T-cell (primary cell): Measurements from ENCODE around the gene DUSP22. TPM values are rescaled to one million over a fixed set of nuclear protein-coding genes. Genes with fewer than 3 reads are reported as not detected.
A peak's percentile ranks its signal among the peaks of the same experiment; 100 is the strongest.
"Not testable (repeated sequence)": the region's sequence is repeated elsewhere in the genome, so short reads cannot be mapped to it uniquely, and the experiment has no call there.

Experiments
- ATAC-seq, 4 experiments: fragments of 200-7000 bp in 3 of 4; fragments of 150-1000 bp in 1 of 4; cut with Tn5 transposase; replicated peaks in 1 of 4; 1 replicate in 3 of 4; 2 replicates in 1 of 4; pipeline ENCODE4 v1.10.0; 2021; ENCODE audit warnings: moderate library complexity in 3 of 4, mild to moderate bottlenecking in 2 of 4, moderate number of reproducible peaks in 1 of 4
- CTCF ChIA-PET, 2 donors: fragments of 300-600 bp; sonication (Branson Sonifier 250); formaldehyde crosslinking; loops; one replicate each; lab custom pipeline; 2022; ENCODE audit warnings: antibody characterized with exemption in 2 of 2; lab: Charles Lee
- POLR2A ChIA-PET, 2 donors: fragments of 300-600 bp; sonication (Branson Sonifier 250); formaldehyde crosslinking; loops; one replicate each; lab custom pipeline; 2022; ENCODE audit warnings: antibody characterized with exemption in 2 of 2; lab: Charles Lee
- DNase-seq, 35 experiments: peaks; one replicate each; pipeline versions ENCODE4 v3.0.0 to v3.0.0-alpha.2; 2013 to 2023
- H3K27ac ChIP-seq: one replicate; pipeline ENCODE4 v1.5.1; 2013; ENCODE audit warnings: low read length
- H3K27me3 ChIP-seq, 2 experiments: replicated peaks in 1 of 2; 1 replicate in 1 of 2; 2 replicates in 1 of 2; pipeline versions ENCODE4 v1.6.1 to v1.7.0; 2013; ENCODE audit warnings: low read length in 1 of 2, mixed read lengths in 1 of 2; ENCODE audit not compliant: control insufficient read depth in 2 of 2, insufficient read depth in 2 of 2; ENCODE audit errors: extremely low read depth in 1 of 2
- H3K36me3 ChIP-seq, 2 donors: 1 replicate in 1 of 2; 2 replicates in 1 of 2; pipeline versions ENCODE4 v1.6.1 to v1.7.0; 2013; ENCODE audit warnings: low read length in 1 of 2; ENCODE audit not compliant: control insufficient read depth in 2 of 2, insufficient read depth in 1 of 2; ENCODE audit errors: extremely low read depth in 1 of 2
- H3K4me1 ChIP-seq, 2 experiments: 1 replicate in 1 of 2; 2 replicates in 1 of 2; pipeline versions ENCODE4 v1.6.1 to v1.7.0; 2013; ENCODE audit warnings: low read length in 2 of 2, mixed read lengths in 1 of 2; ENCODE audit not compliant: insufficient read depth in 2 of 2, control insufficient read depth in 1 of 2; ENCODE audit errors: extremely low read depth in 1 of 2
- H3K4me3 ChIP-seq, 2 donors: 1 replicate in 1 of 2; 2 replicates in 1 of 2; pipeline versions ENCODE4 v1.5.1 to v1.7.0; 2013; ENCODE audit warnings: mild to moderate bottlenecking in 2 of 2, low read length in 1 of 2, moderate library complexity in 1 of 2; ENCODE audit not compliant: control insufficient read depth in 1 of 2; ENCODE audit errors: extremely low read depth in 1 of 2
- H3K9me3 ChIP-seq: 2 replicates; pipeline ENCODE4 v1.7.0; 2013
- H3K27ac Mint-ChIP-seq, 2 donors: one replicate each; pipeline ENCODE4 v1.8.0; 2020 to 2021; ENCODE audit warnings: mild to moderate bottlenecking in 2 of 2, mixed read lengths in 2 of 2
- H3K27me3 Mint-ChIP-seq, 2 donors: one replicate each; pipeline ENCODE4 v1.8.0; 2021 to 2022; ENCODE audit warnings: mixed read lengths in 2 of 2
- H3K36me3 Mint-ChIP-seq: one replicate; pipeline ENCODE4 v1.8.0; 2021; ENCODE audit warnings: mixed read lengths
- H3K4me1 Mint-ChIP-seq, 3 donors: one replicate each; pipeline ENCODE4 v1.8.0; 2020 to 2022; ENCODE audit warnings: mixed read lengths in 3 of 3, mild to moderate bottlenecking in 1 of 3
- H3K4me3 Mint-ChIP-seq, 3 donors: one replicate each; pipeline ENCODE4 v1.8.0; 2020 to 2022; ENCODE audit warnings: mild to moderate bottlenecking in 3 of 3, mixed read lengths in 3 of 3, moderate library complexity in 3 of 3
- H3K9me3 Mint-ChIP-seq, 3 donors: one replicate each; pipeline ENCODE4 v1.8.0; 2020 to 2022; ENCODE audit warnings: mixed read lengths in 3 of 3
- WGBS: methylation state at CpG from one replicate; pipeline ENCODE4 v1.1.5; 2013; ENCODE audit warnings: missing lambda C conversion rate; ENCODE audit not compliant: insufficient coverage; 5-methylcytosine and 5-hydroxymethylcytosine counted together
- total RNA-seq, 35 experiments: library from RNA in 6 of 35; stranded (reverse) in 6 of 35; fragments of 120-200 nt in 1 of 35; gene quantifications; one replicate each; pipeline versions ENCODE4 v1.2.1 to v1.2.4 and lab custom pipeline; 2013 to 2026

The DUSP22 gene
- total RNA-seq, 5 donors from 2014 or later (not counting 1 experiment from before 2014, with no cell fraction given) = 32.0 to 52.4 (median 42.1) TPM

GRCh38 chr6:282867-283416 lies 9.3 kb upstream of the DUSP22 start:
- Mint-ChIP-seq H3K9me3 (no peaks in the 10 kb centered on the region), H3K27ac (no peak overlapping the region), H3K4me1 (peaks cover 12 to 25% (median 17%) of the 10 kb centered on the region in 3 donors), H3K4me3 (no peak overlapping the region), H3K36me3 (peaks cover 4% of the 10 kb centered on the region), H3K27me3 (peaks cover 0 to 1% of the 10 kb centered on the region in 2 donors)
- 89% methylated on average over 12 of the region's 14 CpGs for WGBS
- H3K27me3 ChIP-seq = peaks cover 0 to 4% of the 10 kb centered on the region in 2 experiments
- CTCF ChIA-PET = no interaction called here
- no peaks in the 10 kb centered on the region for H3K36me3 ChIP-seq
- ATAC-seq = no peak
- no peak overlapping the region for H3K27ac ChIP-seq
- no peak for DNase-seq
- POLR2A ChIA-PET = no interaction called here
- H3K9me3 ChIP-seq = no peaks in the 10 kb centered on the region
- peaks cover 18 to 30% of the 10 kb centered on the region in 2 experiments for H3K4me1 ChIP-seq
- no peak overlapping the region for H3K4me3 ChIP-seq

DNA sequence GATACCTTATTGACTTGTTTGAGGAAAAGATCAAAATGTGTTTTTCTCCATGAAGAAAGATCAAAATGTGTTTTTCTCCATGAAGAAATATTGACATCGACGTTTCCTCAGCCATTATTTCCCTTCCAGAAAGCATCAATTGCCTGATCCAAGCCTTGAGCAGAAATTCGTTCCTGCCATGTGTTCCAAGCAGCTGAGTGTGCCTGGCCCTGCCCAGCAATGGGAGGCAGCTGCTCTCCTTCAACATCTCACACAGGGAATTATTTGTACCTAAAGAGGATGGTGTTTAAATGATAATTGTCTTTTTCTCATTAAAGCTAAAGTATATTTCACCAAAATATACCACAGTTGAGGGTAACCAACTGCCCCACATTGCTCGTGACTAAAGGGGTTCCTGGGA lies 7.8 kb upstream of the DUSP22 start:
- WGBS = 95% methylated on average over 3 of the region's 4 CpGs
- no peaks in the 10 kb centered on the region for H3K36me3 ChIP-seq
- ChIA-PET POLR2A (no interaction called here), CTCF (no interaction called here)
- H3K9me3 ChIP-seq = no peaks in the 10 kb centered on the region
- H3K27ac Mint-ChIP-seq = no peak overlapping the region
- H3K4me1 ChIP-seq = peaks cover 18 to 30% of the 10 kb centered on the region in 2 experiments
- peaks cover 0 to 1% of the 10 kb centered on the region in 2 donors for H3K27me3 Mint-ChIP-seq
- H3K4me3 ChIP-seq = no peak overlapping the region
- peaks cover 12 to 33% (median 17%) of the 10 kb centered on the region in 3 donors for H3K4me1 Mint-ChIP-seq
- DNase-seq (no peak), ATAC-seq (no peak)
- peaks cover 4% of the 10 kb centered on the region for H3K36me3 Mint-ChIP-seq
- H3K4me3 Mint-ChIP-seq = no peak overlapping the region
- H3K27ac ChIP-seq = no peak overlapping the region
- no peaks in the 10 kb centered on the region for H3K9me3 Mint-ChIP-seq
- H3K27me3 ChIP-seq = peaks cover 0 to 4% of the 10 kb centered on the region in 2 experiments

DNA sequence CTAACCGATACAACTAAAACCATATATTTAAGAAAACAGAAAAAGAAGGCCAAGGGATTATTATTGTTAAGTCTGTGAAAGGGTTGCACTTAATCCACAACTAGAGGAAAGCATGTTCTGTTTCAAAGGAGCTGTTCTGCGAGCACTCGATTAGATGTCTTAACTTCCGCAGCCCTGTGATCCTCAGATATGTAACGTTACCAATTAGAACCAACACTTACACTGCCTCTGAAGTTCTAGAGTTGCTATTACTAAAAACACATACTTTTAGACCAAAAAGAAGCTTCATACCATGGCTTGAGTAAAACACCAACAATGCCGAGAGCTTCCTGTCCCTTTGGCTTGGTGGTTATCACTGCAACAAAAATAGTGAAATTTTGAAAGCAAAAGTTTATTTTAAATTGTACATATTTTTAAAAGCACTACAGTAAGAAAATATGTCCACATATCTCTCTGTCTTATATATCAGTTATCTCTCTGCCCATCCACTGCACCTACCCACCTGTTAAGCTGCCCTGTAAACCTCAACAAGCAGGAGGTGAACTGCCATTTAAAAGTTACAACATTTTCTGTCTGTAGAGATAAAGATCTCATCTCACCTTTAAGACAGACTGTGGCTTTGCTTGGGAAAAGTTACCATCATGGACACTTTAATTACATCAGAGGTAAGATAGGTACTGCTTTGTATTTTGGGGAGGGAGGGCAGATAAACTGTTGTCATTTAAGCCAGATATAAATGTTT lies 7.1 kb upstream of the DUSP22 start:
- H3K27ac Mint-ChIP-seq = peak overlapping the region; percentile 16 to 35
- peaks cover 18 to 30% of the 10 kb centered on the region in 2 experiments for H3K4me1 ChIP-seq
- H3K4me3 Mint-ChIP-seq = peak overlapping the region in 1 of 3 donors; percentile 9
- H3K4me1 Mint-ChIP-seq = peaks cover 13 to 37% (median 17%) of the 10 kb centered on the region in 3 donors
- POLR2A ChIA-PET = interaction anchor here in 1 of 2 donors (0.6 kb wide), 1 partner anchor 62 kb away, joined by 5 read pairs; no protein-coding TSS in a partner anchor
- H3K4me3 ChIP-seq = no peak overlapping the region
- no peaks in the 10 kb centered on the region for H3K36me3 ChIP-seq
- WGBS = 71% methylated on average over 2 of the region's 6 CpGs
- peak in 1 of 35 experiments; percentile 28 for DNase-seq
- peaks cover 0 to 1% of the 10 kb centered on the region in 2 donors for H3K27me3 Mint-ChIP-seq
- H3K27me3 ChIP-seq = peaks cover 0 to 4% of the 10 kb centered on the region in 2 experiments
- no peaks in the 10 kb centered on the region for H3K9me3 ChIP-seq
- H3K9me3 Mint-ChIP-seq = no peaks in the 10 kb centered on the region
- peaks cover 4% of the 10 kb centered on the region for H3K36me3 Mint-ChIP-seq
- no peak overlapping the region for H3K27ac ChIP-seq
- ATAC-seq = peak; percentile 31 to 69 (median 60)
- CTCF ChIA-PET = no interaction called here

DNA sequence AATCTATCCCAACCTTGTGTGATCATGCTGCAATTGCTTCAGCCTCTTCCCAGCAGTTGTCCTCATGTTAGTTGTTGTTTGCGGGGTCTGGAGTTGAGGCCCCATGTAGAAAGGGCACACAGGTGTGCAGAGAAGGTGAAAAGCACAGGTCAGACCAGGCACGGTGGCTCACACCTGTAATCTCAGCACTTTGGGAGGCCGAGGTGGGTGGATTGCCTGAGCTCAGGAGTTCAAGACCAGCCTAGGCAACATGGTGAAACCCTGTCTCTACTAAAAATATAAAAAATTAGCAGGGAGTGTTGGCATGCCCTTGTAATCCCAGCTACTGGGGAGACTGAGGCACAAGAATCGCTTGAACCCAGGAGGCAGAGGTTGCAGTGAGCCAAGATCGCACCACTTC lies 6.4 kb upstream of the DUSP22 start:
- not testable (repeated sequence) for H3K4me3 Mint-ChIP-seq, H3K27ac ChIP-seq, H3K27me3 ChIP-seq, H3K36me3 Mint-ChIP-seq, H3K36me3 ChIP-seq, DNase-seq, H3K9me3 ChIP-seq, ATAC-seq, H3K27me3 Mint-ChIP-seq, H3K4me3 ChIP-seq, H3K9me3 Mint-ChIP-seq
- H3K4me1 Mint-ChIP-seq = peaks cover 19 to 42% (median 21%) of the 10 kb centered on the region in 3 donors
- ChIA-PET CTCF (interaction anchor here in 1 of 2 donors (0.7 kb wide), 1 partner anchor 265 kb away, joined by 4 read pairs; no protein-coding TSS in a partner anchor), POLR2A (interaction anchor here in 1 of 2 donors (0.6 kb wide), 1 partner anchor 183 kb away, joined by 4 read pairs; no protein-coding TSS in a partner anchor)
- H3K4me1 ChIP-seq = peaks cover 18 to 30% of the 10 kb centered on the region in 2 experiments
- WGBS = 63% methylated on average over 2 of the region's 5 CpGs
- peak overlapping the region in 1 of 2 donors; percentile 44 for H3K27ac Mint-ChIP-seq

- peaks cover 0 to 4% of the 10 kb centered on the region in 2 experiments for H3K27me3 ChIP-seq
- Mint-ChIP-seq H3K27ac (peak overlapping the region; percentile 49 to 65), H3K4me3 (no peak overlapping the region), H3K9me3 (no peaks in the 10 kb centered on the region), H3K36me3 (peaks cover 2% of the 10 kb centered on the region), H3K4me1 (peaks cover 26 to 49% (median 27%) of the 10 kb centered on the region in 3 donors), H3K27me3 (peaks cover 0 to 1% of the 10 kb centered on the region in 2 donors)
- CTCF ChIA-PET = no interaction called here
- no peaks in the 10 kb centered on the region for H3K36me3 ChIP-seq
- no peak overlapping the region for H3K4me3 ChIP-seq
- POLR2A ChIA-PET = interaction anchor here in 1 of 2 donors (0.6 to 0.7 kb wide), 2 partner anchors 23 to 1498 kb away, joined by 3 read pairs; no protein-coding TSS in a partner anchor
- 63% methylated on average over 6 of the region's 10 CpGs for WGBS
- peaks cover 21 to 38% of the 10 kb centered on the region in 2 experiments for H3K4me1 ChIP-seq
- no peaks in the 10 kb centered on the region for H3K9me3 ChIP-seq
- ATAC-seq = no peak
- no peak overlapping the region for H3K27ac ChIP-seq
- DNase-seq = no peak
Observed at GRCh38 chr6:286681-287488, 5.4 kb upstream of the DUSP22 start.

GRCh38 chr6:287489-287860 lies 4.8 kb upstream of the DUSP22 start:
- no peaks in the 10 kb centered on the region for H3K36me3 ChIP-seq
- H3K4me1 Mint-ChIP-seq = peaks cover 26 to 49% (median 27%) of the 10 kb centered on the region in 3 donors
- H3K27ac Mint-ChIP-seq = no peak overlapping the region
- H3K4me3 Mint-ChIP-seq = no peak overlapping the region
- H3K27me3 ChIP-seq = peaks cover 0 to under 1% of the 10 kb centered on the region in 2 experiments
- no peaks in the 10 kb centered on the region for H3K9me3 Mint-ChIP-seq
- H3K27me3 Mint-ChIP-seq = peaks cover 0 to 1% of the 10 kb centered on the region in 2 donors
- 100% methylated on average over 1 of the region's 3 CpGs for WGBS
- ATAC-seq (no peak), DNase-seq (no peak)
- H3K4me3 ChIP-seq = no peak overlapping the region
- no peak overlapping the region for H3K27ac ChIP-seq
- POLR2A ChIA-PET = no interaction called here
- CTCF ChIA-PET = no interaction called here
- no peaks in the 10 kb centered on the region for H3K36me3 Mint-ChIP-seq
- H3K4me1 ChIP-seq = peaks cover 21 to 38% of the 10 kb centered on the region in 2 experiments
- H3K9me3 ChIP-seq = no peaks in the 10 kb centered on the region
